Heart left ventricle (tissue), 16 donors: ENCODE data around the gene PTPRJ. TPM values are rescaled to one million over a fixed set of nuclear protein-coding genes. Genes with fewer than 3 reads are reported as not detected.

Experiments
- ATAC-seq, 4 donors: fragments of 200-7000 bp; cut with Tn5 transposase; one replicate each; pipeline ENCODE4 v1.9.1; 2020 to 2022; ENCODE audit warnings: moderate library complexity in 4 of 4, mild to moderate bottlenecking in 3 of 4, moderate number of reproducible peaks in 1 of 4
- DNase-seq, 5 donors: peaks; one replicate each; pipeline ENCODE4 v3.0.0-alpha.2; 2020
- H3K27ac ChIP-seq, 12 donors: fragments of 200-600 bp; sonication (generic) in 4 of 12; one replicate each; pipeline versions ENCODE4 v1.5.0 to v1.8.0; 2016 to 2022; ENCODE audit warnings: mild to moderate bottlenecking in 2 of 12
- H3K27me3 ChIP-seq, 9 donors: fragments of 200-600 bp; sonication (generic) in 2 of 9; one replicate each; pipeline versions ENCODE4 v1.5.1 to v1.8.0; 2016 to 2022; ENCODE audit warnings: mild to moderate bottlenecking in 3 of 9
- H3K36me3 ChIP-seq, 9 donors: fragments of 200-600 bp; sonication (generic) in 2 of 9; one replicate each; pipeline versions ENCODE4 v1.5.0 to v1.8.0; 2018 to 2022; ENCODE audit warnings: mild to moderate bottlenecking in 2 of 9
- H3K4me1 ChIP-seq, 12 donors: fragments of 200-600 bp; sonication (generic) in 4 of 12; one replicate each; pipeline versions ENCODE4 v1.5.0 to v1.8.0; 2016 to 2022; ENCODE audit warnings: mild to moderate bottlenecking in 3 of 12
- H3K4me3 ChIP-seq, 12 donors: fragments of 200-600 bp; sonication (generic) in 4 of 12; one replicate each; pipeline versions ENCODE4 v1.5.0 to v1.8.0; 2017 to 2022; ENCODE audit warnings: mild to moderate bottlenecking in 9 of 12, moderate library complexity in 4 of 12
- H3K9me3 ChIP-seq, 12 donors: fragments of 200-600 bp; sonication (generic) in 4 of 12; one replicate each; pipeline versions ENCODE4 v1.5.0 to v1.8.0; 2016 to 2022; ENCODE audit warnings: mild to moderate bottlenecking in 1 of 12
- CTCF ChIP-seq, 12 donors: fragments of 200-600 bp; sonication (generic) in 4 of 12; IDR thresholded peaks; one replicate each; pipeline versions ENCODE4 v1.5.0 to v1.8.0; 2018 to 2022; ENCODE audit warnings: antibody characterized with exemption in 12 of 12, mild to moderate bottlenecking in 5 of 12
- POLR2A ChIP-seq, 2 donors: fragments of 450-650 bp; IDR thresholded peaks; one replicate each; pipeline ENCODE4 v1.6.1; 2017; ENCODE audit warnings: antibody characterized with exemption in 2 of 2, mild to moderate bottlenecking in 2 of 2, moderate library complexity in 2 of 2
- WGBS, 4 donors: extraction: QIAGEN DNeasy Blood & Tissue Kit in 2 of 4; methylation state at CpG; one replicate each; pipeline versions ENCODE4 v1.1.5 to v1.1.7; 2013 to 2018; 5-methylcytosine and 5-hydroxymethylcytosine counted together
- intact Hi-C, 10 donors: fragments of 100-400 bp; cut with DNase I; formaldehyde crosslinking; loops; one replicate each; pipeline versions ENCODE4 v1.11.1 to v1.14.2; 2022
- polyA plus RNA-seq, 2 donors: library from polyadenylated mRNA; stranded (reverse); fragments of 200-250 nt; gene quantifications; one replicate each; pipeline ENCODE4 v1.2.3, GENCODE V29; 2013
- total RNA-seq, 9 donors: library from RNA; depleted of rRNA in 2 of 9; stranded (reverse); fragments of >200 nt in 2 of 9; fragmentation: NEBNext Ultra II Directional in 3 of 9; extraction: Animal tissue kit (Norgen Biotek cat#: 25700) in 3 of 9; gene quantifications; one replicate each; pipeline versions ENCODE4 v1.1.0 to v1.2.4, GENCODE V29; 2016 to 2023
- donor health status: ischemic (EF 13 %, LVEDD 7.1; RV severe dilation, severe dysfunction).
- donor health status: healthy with polysubstance abuse.
- donor health status: DM: no; HTN: yes; CAD: no.
- donor health status: DM: no; HTN: no; CAD: no.
- donor health status: ischemic (EF 25% LVEDD 6.9; RV normal size, moderate dysfunction).
- donor health status: ischemic (EF 25% LVEDD 5.7; RV mildly dilated, moderate dysfunction).
- donor health status: healthy.
- donor health status: DM: yes; HTN: yes; CAD: no.
- donor health status: ischemic (EF 35%, LVEDD 5.7; RV mildly dilated, moderate dysfunction).
- donor health status: nonischemic (EF 11% LVEDD 7.7; RV severe dilation, severe dysfunction).
- donor health status: DM: yes; HTN: yes; CAD: no.
- donor health status: PGD.
- donor health status: ischemic (EF 29% LVEDD 5.4; RV normal size, mild dysfunction).
- donor health status: nonischemic (EF 23%, LVEDD 6.1; RV moderate dilation, normal function).

The PTPRJ gene
- total and polyA plus RNA-seq, 11 donors, result 1.2 to 39.0 (median 6.3) TPM

DNA sequence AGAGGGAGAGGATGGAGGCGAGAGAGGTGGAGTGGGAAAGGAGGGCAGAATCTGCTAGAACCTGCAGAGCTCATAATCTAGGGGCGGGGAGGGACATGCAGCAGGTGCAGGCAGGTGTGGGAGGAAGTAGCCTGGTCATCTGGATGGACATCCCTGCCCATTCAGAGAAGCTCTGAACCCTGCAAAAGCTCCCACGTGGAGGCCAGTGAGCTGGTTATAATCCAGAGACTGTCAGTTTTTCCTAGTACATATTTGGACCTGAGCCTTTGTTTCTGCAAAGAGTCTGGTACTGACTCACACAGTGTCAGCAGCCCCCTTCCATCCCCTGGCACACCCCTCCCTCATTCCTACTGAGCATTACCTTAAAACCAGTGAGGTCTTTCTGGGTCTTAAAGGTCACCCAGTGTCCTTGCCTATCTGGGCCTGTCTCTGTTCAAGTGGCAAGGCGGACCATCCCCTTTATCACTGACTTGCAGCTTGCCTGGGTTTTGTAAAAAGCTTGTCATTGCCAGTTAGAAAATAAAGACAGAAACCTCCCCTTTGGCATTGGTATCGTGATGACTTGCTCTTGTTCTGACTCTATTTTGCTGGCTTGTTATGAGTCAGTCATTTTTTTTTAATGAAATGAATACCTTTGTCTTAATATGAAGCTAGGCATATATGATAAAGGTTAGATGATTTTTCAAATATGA, 26.1 kb downstream of the PTPRJ start:
- no peak for TF ChIP-seq POLR2A (IDR thresholded peaks at IDR 0.05)
- TF ChIP-seq CTCF (IDR thresholded peaks at IDR 0.05), result no peak
- ATAC-seq, result peak; percentile 18 to 64 (median 48)
- WGBS, 4 donors, result 57 to 63% (median 57%) methylated on average over 5 of the region's 5 CpGs
- H3K9me3 ChIP-seq, result no peaks in the 10 kb centered on the region
- no peak for DNase-seq
- peaks cover 0 to 96% (median 26%) of the 10 kb centered on the region in 12 donors for H3K4me1 ChIP-seq
- no peaks in the 10 kb centered on the region for H3K36me3 ChIP-seq
- no peaks in the 10 kb centered on the region for H3K27me3 ChIP-seq
- H3K27ac ChIP-seq, result peak overlapping the region in 8 of 12 donors; percentile 38 to 66 (median 44)
- intact Hi-C loops, result loop anchor here in 1 of 10 donors (5.0 kb wide), 1 partner anchor 39 kb away; no protein-coding TSS in a partner anchor
- H3K4me3 ChIP-seq, result no peak overlapping the region

GRCh38 chr11:48007677-48008076, 27.3 kb downstream of the PTPRJ start:
- H3K27me3 ChIP-seq, result no peaks in the 10 kb centered on the region
- no peak overlapping the region for H3K4me3 ChIP-seq
- peak overlapping the region in 2 of 12 donors; percentile 19 to 66 for H3K27ac ChIP-seq
- whole genome bisulfite sequencing, 4 donors, result 61 to 79% (median 72%) methylated on average over 5 to 6 of the region's 6 CpGs
- intact Hi-C loops, result loop anchor here in 1 of 10 donors (5.0 kb wide), 1 partner anchor 40 kb away; no protein-coding TSS in a partner anchor
- H3K9me3 ChIP-seq, result no peaks in the 10 kb centered on the region
- peak; percentile 26 to 73 (median 46) for ATAC-seq
- no peak for TF ChIP-seq CTCF (IDR thresholded peaks at IDR 0.05)
- peak in 1 of 5 donors; percentile 38 for DNase-seq
- H3K4me1 ChIP-seq, result peaks cover 0 to 96% (median 24%) of the 10 kb centered on the region in 12 donors
- H3K36me3 ChIP-seq, result no peaks in the 10 kb centered on the region

DNA sequence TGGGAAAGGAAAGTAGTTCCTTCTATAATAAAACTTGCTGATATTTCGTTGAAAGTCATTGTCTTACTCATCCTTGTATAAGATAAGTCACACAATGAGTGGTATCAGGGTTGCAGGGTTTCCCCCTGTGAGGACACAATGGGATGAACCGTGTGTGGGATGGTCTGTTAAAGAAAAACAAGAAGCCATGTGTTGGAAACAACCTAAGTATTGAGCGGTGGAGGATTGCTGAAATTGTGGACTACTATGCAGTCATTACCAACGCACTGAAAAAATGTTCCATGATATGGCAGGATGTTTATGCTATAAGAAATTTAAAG, 28.6 kb downstream of the PTPRJ start:
- Histone ChIP-seq H3K4me1 (peaks cover 0 to 96% (median 31%) of the 10 kb centered on the region in 12 donors), H3K9me3 (no peaks in the 10 kb centered on the region), H3K36me3 (no peaks in the 10 kb centered on the region), H3K4me3 (no peak overlapping the region), H3K27ac (peak overlapping the region in 1 of 12 donors; percentile 66), H3K27me3 (no peaks in the 10 kb centered on the region)
- no peak for ATAC-seq
- DNase-seq, result no peak
- TF ChIP-seq POLR2A (IDR thresholded peaks at IDR 0.05) (no peak), CTCF (IDR thresholded peaks at IDR 0.05) (no peak)
- intact Hi-C loops, result loop anchor here in 1 of 10 donors (5.0 kb wide), 1 partner anchor 42 kb away; no protein-coding TSS in a partner anchor
- WGBS, 4 donors, result 71 to 80% (median 78%) methylated on average over 4 of the region's 4 CpGs

DNA sequence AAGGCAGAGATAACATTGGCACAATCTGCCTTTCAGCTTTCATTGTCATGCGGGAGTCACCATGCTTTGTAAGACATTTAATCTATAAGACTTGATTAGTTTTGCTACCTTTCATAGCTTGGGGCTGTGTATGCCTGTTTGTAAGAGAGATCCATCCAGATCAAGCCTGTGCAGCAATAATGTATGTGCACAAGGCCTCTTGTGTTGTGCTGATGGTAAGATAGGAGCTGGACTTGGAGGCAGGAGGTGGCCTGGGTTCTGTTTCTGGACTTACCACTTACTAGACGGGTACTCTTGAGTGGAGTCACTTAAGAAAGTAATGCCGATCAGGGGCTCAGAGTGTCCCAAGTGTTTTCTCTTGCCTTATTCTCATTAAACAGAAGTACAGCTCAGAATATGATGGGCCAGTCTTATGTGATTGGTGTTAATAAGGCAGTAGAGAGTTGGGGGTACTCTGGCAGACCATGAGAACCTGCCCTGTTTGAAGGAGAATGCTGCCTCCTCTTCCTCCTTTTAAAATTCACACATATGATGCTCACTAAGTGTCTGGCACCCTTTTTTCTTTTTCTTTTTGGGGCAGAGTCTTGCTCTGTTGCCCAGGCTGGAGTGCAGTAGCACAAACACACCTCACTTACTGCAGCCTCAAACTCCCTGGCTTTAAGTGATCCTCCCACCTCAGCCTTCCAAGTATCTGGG, 30.9 kb downstream of the PTPRJ start:
- Histone ChIP-seq H3K27ac (peak overlapping the region in 1 of 12 donors; percentile 84), H3K9me3 (no peaks in the 10 kb centered on the region), H3K4me3 (no peak overlapping the region), H3K27me3 (no peaks in the 10 kb centered on the region), H3K4me1 (peaks cover 0 to 96% (median 15%) of the 10 kb centered on the region in 12 donors), H3K36me3 (peaks cover 0 to 5% (median 0%) of the 10 kb centered on the region in 9 donors)
- WGBS, 4 donors, result 89 to 100% (median 94%) methylated on average over 3 of the region's 3 CpGs
- TF ChIP-seq CTCF (IDR thresholded peaks at IDR 0.05), result no peak
- no peak for DNase-seq
- no peak for ATAC-seq
- intact Hi-C loops, result loop anchor here in 1 of 10 donors (10.0 kb wide), 1 partner anchor 56 kb away; no protein-coding TSS in a partner anchor
